ENCODE results near the gene ADGRF3.

- TF ChIP-seq, protein P1, sequence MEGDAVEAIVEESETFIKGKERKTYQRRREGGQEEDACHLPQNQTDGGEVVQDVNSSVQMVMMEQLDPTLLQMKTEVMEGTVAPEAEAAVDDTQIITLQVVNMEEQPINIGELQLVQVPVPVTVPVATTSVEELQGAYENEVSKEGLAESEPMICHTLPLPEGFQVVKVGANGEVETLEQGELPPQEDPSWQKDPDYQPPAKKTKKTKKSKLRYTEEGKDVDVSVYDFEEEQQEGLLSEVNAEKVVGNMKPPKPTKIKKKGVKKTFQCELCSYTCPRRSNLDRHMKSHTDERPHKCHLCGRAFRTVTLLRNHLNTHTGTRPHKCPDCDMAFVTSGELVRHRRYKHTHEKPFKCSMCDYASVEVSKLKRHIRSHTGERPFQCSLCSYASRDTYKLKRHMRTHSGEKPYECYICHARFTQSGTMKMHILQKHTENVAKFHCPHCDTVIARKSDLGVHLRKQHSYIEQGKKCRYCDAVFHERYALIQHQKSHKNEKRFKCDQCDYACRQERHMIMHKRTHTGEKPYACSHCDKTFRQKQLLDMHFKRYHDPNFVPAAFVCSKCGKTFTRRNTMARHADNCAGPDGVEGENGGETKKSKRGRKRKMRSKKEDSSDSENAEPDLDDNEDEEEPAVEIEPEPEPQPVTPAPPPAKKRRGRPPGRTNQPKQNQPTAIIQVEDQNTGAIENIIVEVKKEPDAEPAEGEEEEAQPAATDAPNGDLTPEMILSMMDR (IDR thresholded peaks at IDR 0.05) = no peak
- TF ChIP-seq POLR2A (IDR thresholded peaks at IDR 0.05) = no peak
These were observed 65.4 kb downstream of the ADGRF3 start for GRCh38 chr2:26281226-26281625.
